ENCODE results near the gene RBFOX2. TPM values are rescaled to one million over a fixed set of nuclear protein-coding genes. Genes with fewer than 3 reads are reported as not detected.
A peak's percentile ranks its signal among the peaks of the same experiment; 100 is the strongest.

The RBFOX2 gene
- total RNA-seq, 1 experiment from 2014 or later: 77.7 TPM

DNA sequence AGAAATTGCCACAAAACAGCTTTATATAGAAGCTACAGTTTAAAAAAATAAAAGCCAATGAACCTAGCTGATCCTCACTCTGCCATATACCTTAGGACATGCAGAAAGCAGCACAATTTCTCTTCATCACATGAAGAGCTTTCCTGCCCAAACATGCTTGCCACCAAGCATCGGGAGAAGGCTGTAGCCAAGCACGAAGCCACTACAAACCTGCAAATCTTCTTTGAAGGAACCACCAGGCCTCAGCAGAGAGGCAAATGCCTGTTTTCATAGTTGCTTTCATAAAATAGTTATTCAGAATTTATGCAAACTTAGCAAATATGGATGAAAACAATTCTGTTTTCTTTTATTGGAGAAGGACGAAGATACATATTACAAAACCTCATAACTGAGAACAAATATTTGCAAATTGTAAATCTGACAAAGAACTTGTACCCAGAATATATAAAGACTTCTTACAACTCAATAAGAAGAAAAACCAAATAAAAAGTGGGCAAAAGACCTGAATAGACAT, 100.3 kb downstream of the RBFOX2 start:
- H3K36me3 ChIP-seq (replicated peaks; ENCODE audit: control insufficient read depth, insufficient read depth, low read length): no peaks in the 10 kb centered on the region
- H3K27me3 ChIP-seq (ENCODE audit: control insufficient read depth, insufficient read depth, low read length): no peaks in the 10 kb centered on the region
- no peak overlapping the region for H3K4me3 ChIP-seq (ENCODE audit: insufficient read depth, low read depth, low read length)
- no peak for DNase-seq

DNA sequence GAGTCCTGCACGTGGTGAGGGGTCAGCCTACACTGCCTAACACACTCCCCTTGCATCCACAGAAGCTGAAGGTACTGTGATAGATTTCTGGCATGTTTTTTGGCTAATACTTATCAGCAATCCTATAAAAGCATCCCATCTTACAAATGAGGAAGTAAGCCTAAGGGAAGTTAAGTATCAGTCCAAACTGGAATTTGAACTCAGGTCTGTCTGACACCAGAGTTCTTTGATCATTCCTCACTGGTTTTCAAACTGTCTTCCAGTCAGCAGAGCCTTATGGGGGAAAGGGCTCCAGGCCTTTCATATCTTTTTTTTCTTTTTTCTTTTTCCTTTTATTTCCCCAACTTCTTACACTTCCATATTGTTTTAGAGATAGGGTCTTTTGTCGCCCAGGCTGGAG, 105.6 kb downstream of the RBFOX2 start:
- no peak overlapping the region for H3K4me3 ChIP-seq (ENCODE audit: insufficient read depth, low read depth, low read length)
- no peaks in the 10 kb centered on the region for H3K27me3 ChIP-seq (ENCODE audit: control insufficient read depth, insufficient read depth, low read length)
- no peaks in the 10 kb centered on the region for H3K36me3 ChIP-seq (replicated peaks; ENCODE audit: control insufficient read depth, insufficient read depth, low read length)
- DNase-seq: no peak

DNA sequence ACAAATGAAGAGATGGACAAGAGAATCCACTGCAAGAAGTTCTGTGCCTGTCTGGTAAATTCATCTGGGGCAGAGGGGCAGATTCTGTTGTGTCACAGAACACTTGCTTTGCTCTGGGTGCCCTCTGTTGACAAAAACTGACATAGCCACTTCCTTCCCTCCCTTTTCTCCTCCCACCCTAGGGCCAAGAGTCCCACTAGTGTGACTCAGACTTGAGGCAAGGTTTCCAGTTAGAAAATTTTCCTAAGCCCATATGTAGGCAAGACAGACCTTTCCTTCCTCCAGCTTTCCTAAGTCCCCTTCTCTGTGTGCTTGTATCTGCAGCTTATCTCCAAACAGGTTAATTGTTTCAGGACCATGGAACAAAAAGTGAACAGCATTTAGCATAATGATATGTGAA, 106.8 kb downstream of the RBFOX2 start:
- Histone ChIP-seq H3K36me3 (replicated peaks; ENCODE audit: control insufficient read depth, insufficient read depth, low read length) (no peaks in the 10 kb centered on the region), H3K4me3 (ENCODE audit: insufficient read depth, low read depth, low read length) (no peak overlapping the region)
- DNase-seq: peak; percentile 19

DNA sequence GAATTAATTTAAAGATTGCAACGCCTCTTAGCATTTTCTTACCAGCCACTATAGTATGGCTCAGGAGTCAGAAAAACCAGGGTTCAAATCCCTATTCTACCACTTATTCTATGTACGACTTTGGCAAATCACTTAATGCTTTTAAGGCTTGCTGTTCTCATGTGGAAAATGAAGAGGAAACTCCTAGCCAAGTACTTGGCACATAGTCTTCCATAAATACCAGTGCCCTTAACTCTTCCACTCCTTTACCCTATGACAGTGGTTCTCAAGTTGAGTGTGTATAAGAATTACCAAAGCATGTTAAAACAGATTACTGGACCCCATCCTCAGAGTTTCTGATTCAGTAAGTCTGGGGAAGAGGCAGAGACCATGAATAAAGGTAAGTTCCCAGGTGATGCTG, 107.6 kb downstream of the RBFOX2 start:
- no peaks in the 10 kb centered on the region for H3K36me3 ChIP-seq (replicated peaks; ENCODE audit: control insufficient read depth, insufficient read depth, low read length)
- H3K27me3 ChIP-seq (ENCODE audit: control insufficient read depth, insufficient read depth, low read length): no peaks in the 10 kb centered on the region
- no peak overlapping the region for H3K4me3 ChIP-seq (ENCODE audit: insufficient read depth, low read depth, low read length)
- DNase-seq: no peak

More for the DNA sequence above, 106.8 kb downstream of the RBFOX2 start:
- H3K27me3 ChIP-seq (ENCODE audit: control insufficient read depth, insufficient read depth, low read length): no peaks in the 10 kb centered on the region

DNA sequence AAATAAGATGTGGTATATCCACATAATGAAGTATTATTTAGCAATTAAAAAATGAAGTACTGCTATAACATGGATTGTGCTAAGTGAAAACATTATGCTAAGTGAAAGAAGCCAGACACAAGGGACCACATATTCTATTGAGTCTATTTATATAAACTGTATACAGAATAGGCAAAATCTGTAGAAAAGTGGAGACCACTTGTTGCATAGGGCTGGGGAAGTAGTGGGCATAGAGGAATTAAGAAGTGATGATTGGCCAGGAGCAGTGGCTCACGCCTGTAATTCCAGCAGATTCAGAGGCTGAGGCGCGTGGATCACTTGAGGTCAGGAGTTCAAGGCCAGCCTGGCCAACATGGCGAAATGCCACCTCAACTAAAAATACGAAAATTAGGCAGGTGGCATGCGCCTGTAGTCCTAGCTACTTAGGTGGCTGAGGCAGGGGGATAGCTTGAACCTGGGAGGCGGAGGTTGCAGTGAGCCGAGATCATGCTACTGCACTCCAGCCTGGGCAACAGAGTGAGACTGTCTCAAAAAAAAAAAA, 109.6 kb downstream of the RBFOX2 start:
- no peaks in the 10 kb centered on the region for H3K36me3 ChIP-seq (replicated peaks; ENCODE audit: control insufficient read depth, insufficient read depth, low read length)

DNA sequence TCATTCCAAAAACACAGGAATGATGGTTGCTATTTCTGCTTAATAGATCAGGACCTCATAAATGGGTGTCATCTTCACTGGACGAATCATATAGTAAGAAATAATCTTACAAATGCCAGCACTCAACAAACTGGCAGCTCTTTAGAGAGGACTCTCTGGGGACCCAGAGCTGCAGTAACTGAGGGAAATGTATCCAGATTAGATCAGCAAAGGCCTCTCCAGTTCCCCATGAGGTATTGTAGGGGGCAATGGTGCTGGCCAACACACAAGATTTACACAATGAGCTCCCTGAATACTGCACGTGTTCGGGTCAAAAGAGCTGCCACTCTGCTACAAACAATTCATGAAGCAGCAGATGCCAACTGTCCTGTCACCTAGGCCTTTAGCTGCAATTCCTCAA, 110.2 kb downstream of the RBFOX2 start:
- Histone ChIP-seq H3K4me3 (ENCODE audit: insufficient read depth, low read depth, low read length) (no peak overlapping the region), H3K36me3 (replicated peaks; ENCODE audit: control insufficient read depth, insufficient read depth, low read length) (no peaks in the 10 kb centered on the region), H3K27me3 (ENCODE audit: control insufficient read depth, insufficient read depth, low read length) (no peaks in the 10 kb centered on the region)
- DNase-seq: no peak

More for the DNA sequence above, 109.6 kb downstream of the RBFOX2 start:
- Histone ChIP-seq H3K4me3 (ENCODE audit: insufficient read depth, low read depth, low read length) (no peak overlapping the region), H3K27me3 (ENCODE audit: control insufficient read depth, insufficient read depth, low read length) (no peaks in the 10 kb centered on the region)
- DNase-seq: no peak

DNA sequence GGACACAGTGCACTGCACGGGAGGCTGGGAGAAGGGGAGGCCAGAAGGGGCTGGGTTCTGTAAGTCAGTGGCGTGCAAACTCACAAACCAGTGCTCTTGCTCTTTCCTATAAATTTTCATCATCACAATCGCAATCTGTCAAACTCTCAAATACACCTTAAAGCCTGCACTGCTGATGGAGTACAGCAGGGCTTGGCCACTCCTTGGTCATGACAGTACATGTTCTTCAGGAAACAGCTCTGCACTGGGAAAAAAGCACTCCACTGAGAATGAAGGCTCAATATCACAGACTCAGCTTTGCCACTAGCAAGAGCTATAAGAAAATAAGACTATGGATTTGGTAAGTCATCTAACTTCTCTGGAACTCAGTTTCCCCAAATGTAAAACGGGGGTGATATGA, 111.0 kb downstream of the RBFOX2 start:
- Histone ChIP-seq H3K27me3 (ENCODE audit: control insufficient read depth, insufficient read depth, low read length) (no peaks in the 10 kb centered on the region), H3K4me3 (ENCODE audit: insufficient read depth, low read depth, low read length) (no peak overlapping the region), H3K36me3 (replicated peaks; ENCODE audit: control insufficient read depth, insufficient read depth, low read length) (no peaks in the 10 kb centered on the region)
- no peak for DNase-seq

DNA sequence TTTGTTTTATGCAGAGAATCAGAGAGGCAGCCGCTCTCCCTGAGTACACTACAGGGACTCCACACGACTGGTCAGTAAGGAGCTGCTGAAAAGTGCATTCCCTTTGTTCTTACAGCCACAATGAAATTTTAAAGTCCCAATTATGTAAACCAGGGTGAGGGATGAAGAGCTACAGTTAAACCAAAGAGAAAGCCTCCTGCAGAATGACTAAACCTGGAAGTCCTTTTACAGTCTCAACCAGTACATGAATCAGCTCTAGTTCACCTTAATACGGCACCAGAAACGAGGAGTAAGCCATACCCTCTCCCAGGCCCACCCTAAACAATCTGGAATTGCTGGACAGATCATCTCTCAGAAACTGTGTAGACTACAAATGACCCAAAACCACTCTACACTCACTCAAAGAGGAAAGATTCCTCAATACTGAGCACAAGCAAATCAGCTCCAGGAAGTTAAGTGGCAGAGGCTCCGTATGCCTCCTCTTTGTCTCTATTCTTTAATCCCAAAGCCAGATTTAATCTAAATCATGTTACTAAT, 113.1 kb downstream of the RBFOX2 start:
- Histone ChIP-seq H3K4me3 (ENCODE audit: insufficient read depth, low read depth, low read length) (no peak overlapping the region), H3K36me3 (replicated peaks; ENCODE audit: control insufficient read depth, insufficient read depth, low read length) (no peaks in the 10 kb centered on the region), H3K27me3 (ENCODE audit: control insufficient read depth, insufficient read depth, low read length) (no peaks in the 10 kb centered on the region)
- no peak for DNase-seq

DNA sequence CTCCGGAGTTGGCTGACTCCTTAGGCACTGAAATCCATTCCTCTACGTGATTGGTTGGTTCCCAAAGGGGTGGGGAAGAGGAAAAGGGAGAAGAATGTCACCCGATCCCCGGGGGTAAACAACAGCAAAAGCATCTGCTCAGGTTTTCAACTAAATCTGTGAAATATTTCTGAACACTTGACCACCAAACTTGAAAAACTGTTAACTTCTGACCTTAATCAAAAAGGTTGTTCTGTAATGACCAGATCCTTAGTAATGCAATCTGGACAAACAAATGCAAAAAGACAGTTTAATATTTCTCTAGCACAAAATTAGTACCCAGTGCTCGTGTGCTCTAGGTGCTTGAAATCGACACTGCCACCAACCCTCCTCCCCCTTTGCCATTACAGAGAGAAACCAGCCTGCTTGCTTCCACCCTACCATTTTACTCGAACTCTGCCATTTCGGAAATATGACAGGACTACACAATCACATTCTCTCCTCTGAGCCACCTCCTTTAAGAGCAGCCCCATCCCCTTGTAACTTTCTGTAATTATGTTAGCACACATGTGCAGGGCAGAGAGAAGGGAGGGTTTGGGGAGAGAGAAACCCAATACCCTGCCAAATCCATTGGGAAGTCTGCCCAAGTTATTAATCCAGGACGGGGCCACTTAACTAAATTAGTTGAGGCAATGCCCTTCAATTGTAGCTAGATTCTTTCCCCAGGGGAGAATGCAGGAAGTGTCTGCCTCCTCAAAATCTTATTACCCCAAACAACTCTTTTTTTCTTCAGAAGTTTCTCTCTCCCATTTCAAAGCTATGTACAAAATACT, 113.8 kb downstream of the RBFOX2 start:
- Histone ChIP-seq H3K4me3 (ENCODE audit: insufficient read depth, low read depth, low read length) (peak overlapping the region; percentile 33), H3K36me3 (replicated peaks; ENCODE audit: control insufficient read depth, insufficient read depth, low read length) (no peaks in the 10 kb centered on the region), H3K27me3 (ENCODE audit: control insufficient read depth, insufficient read depth, low read length) (no peaks in the 10 kb centered on the region)
- peak; percentile 56 for DNase-seq

DNA sequence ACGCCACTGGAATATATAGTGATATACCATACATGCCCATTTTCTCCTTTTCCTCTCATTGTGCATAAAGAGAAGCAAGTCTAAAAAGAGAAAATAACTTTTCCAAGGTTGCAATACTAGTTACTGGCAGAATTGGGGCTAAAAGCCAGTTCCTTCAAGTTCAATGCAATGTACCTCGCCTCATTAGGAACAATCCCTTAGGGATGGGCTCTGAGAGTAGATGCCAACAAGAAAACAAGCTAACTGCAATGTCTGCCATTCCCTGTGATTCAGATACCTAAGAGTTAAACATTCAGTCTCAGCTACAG, 114.3 kb downstream of the RBFOX2 start:
- no peak overlapping the region for H3K4me3 ChIP-seq (ENCODE audit: insufficient read depth, low read depth, low read length)

DNA sequence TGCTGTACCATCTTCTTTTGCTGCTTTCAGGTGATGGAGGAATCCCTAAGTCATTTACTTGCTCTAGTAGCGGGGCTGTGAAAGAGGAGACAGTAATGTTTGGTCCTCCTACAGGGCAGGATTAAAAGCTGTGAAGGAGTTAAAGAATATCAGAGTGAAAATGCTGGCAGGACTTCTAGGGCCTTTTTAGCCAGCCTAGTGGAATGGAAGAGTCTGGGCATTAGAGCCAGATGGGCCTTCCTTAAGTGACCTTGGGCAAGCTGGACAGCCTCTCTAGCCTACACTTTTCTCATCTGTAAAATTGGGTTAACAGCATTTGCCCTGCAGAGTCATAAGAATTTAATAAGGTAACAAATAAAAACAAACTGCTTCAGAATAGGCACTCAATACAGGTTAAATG, 114.7 kb downstream of the RBFOX2 start:
- DNase-seq: no peak
- H3K27me3 ChIP-seq (ENCODE audit: control insufficient read depth, insufficient read depth, low read length): no peaks in the 10 kb centered on the region
- no peaks in the 10 kb centered on the region for H3K36me3 ChIP-seq (replicated peaks; ENCODE audit: control insufficient read depth, insufficient read depth, low read length)
- no peak overlapping the region for H3K4me3 ChIP-seq (ENCODE audit: insufficient read depth, low read depth, low read length)

More for the DNA sequence above, 114.3 kb downstream of the RBFOX2 start:
- DNase-seq: no peak
- H3K36me3 ChIP-seq (replicated peaks; ENCODE audit: control insufficient read depth, insufficient read depth, low read length): no peaks in the 10 kb centered on the region
- H3K27me3 ChIP-seq (ENCODE audit: control insufficient read depth, insufficient read depth, low read length): no peaks in the 10 kb centered on the region

DNA sequence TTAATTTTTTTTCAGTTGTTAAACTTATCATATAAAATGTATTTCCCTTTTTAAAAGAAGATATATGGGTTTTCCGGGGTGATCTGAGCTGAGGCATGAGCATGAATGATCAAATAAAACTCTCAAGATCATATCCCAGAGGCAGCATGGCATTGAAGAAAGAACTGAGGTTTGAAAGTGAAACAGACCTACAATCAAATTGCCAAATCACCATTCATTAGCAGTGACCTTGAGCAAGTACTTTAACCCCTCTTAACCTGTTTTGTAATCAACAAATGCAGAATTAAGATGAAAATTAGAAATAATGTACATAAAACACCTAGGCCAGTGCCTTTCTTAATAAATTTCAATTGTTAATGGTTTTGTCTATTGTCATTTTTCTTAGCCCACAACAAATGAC, 116.0 kb downstream of the RBFOX2 start:
- DNase-seq: no peak

DNA sequence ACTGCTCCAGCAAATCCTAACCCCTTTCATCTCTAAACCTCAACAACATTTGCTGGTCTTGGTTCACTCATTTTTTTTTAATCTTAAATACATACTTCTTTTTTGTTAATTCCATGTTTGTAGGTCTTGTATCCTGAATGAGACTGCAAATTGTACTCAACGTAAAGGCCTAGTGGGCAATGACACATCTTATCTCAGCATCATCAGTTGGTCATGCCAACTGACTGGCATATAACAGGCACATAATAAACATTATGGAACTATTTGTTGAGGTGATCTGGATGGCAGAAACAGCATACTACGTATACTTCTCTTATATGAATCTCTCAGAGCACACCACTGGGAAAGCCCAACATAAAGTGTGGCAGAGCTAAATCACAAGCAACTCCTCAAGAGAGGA, 116.7 kb downstream of the RBFOX2 start:
- no peaks in the 10 kb centered on the region for H3K27me3 ChIP-seq (ENCODE audit: control insufficient read depth, insufficient read depth, low read length)
- DNase-seq: no peak
- no peak overlapping the region for H3K4me3 ChIP-seq (ENCODE audit: insufficient read depth, low read depth, low read length)
- H3K36me3 ChIP-seq (replicated peaks; ENCODE audit: control insufficient read depth, insufficient read depth, low read length): no peaks in the 10 kb centered on the region

More for the DNA sequence above, 116.0 kb downstream of the RBFOX2 start:
- no peak overlapping the region for H3K4me3 ChIP-seq (ENCODE audit: insufficient read depth, low read depth, low read length)
- no peaks in the 10 kb centered on the region for H3K27me3 ChIP-seq (ENCODE audit: control insufficient read depth, insufficient read depth, low read length)
- no peaks in the 10 kb centered on the region for H3K36me3 ChIP-seq (replicated peaks; ENCODE audit: control insufficient read depth, insufficient read depth, low read length)

DNA sequence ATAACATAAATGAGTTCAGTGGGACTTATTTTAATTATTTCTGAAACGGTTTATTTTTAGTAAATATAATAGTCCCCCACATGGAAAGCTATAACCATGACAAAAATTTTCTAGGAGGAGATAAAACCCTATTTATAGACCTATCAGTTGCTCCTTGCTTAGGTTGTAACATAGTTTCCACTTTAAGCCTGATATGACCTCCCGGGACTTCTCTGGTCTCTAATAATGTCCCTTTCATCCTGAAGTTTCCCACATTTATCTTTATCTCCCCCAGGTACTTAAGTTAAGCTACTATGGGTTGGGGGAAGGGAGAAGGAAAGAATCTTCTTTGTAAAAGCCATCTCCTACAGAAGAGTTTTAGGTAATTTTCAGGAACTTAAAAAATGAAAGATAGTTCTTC, 117.7 kb downstream of the RBFOX2 start:
- H3K36me3 ChIP-seq (replicated peaks; ENCODE audit: control insufficient read depth, insufficient read depth, low read length): no peaks in the 10 kb centered on the region
- H3K27me3 ChIP-seq (ENCODE audit: control insufficient read depth, insufficient read depth, low read length): no peaks in the 10 kb centered on the region
- DNase-seq: no peak
- H3K4me3 ChIP-seq (ENCODE audit: insufficient read depth, low read depth, low read length): no peak overlapping the region

DNA sequence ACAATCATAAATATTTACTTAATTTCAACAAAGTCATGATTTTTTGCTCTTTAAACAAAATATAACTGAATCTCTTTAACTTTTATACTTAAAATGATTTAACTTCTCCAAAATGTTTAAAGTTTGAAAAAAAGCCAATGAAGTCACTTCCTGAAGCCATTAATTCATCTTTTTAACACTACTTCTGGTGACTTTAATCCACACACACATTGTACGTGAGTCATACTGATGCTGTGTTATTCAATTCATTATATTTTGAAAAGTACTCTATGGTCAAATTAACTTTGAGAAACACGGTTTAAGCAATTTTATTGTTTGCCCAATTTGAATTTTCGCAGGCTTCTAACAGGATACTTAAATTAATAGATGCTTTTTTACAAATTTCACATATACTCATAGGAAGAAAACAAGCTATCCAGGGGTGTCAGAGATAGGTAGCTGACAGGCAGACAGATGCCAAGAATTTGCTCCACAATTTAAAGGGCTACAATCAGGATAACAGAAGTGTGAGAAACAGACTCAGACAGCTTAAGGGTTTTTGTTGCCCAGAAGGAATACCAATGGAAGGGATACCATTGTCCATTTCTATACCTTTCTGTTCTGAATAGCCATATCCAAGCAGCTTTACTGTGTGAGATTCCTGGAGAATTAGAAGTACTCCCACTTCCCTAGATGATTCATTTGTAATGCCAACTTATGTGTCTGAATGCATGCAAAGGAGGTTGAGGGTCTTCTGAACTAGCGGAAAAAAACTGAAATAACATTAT, 118.4 kb downstream of the RBFOX2 start:
- Histone ChIP-seq H3K4me3 (ENCODE audit: insufficient read depth, low read depth, low read length) (no peak overlapping the region), H3K27me3 (ENCODE audit: control insufficient read depth, insufficient read depth, low read length) (no peaks in the 10 kb centered on the region), H3K36me3 (replicated peaks; ENCODE audit: control insufficient read depth, insufficient read depth, low read length) (no peaks in the 10 kb centered on the region)
- no peak for DNase-seq
